Subcutaneous adipose tissue (tissue), 4 donors: ENCODE results near the gene ACOXL. TPM values are rescaled to one million over a fixed set of nuclear protein-coding genes. Genes with fewer than 3 reads are reported as not detected.

Experiments used
- total RNA-seq, 4 donors: library from RNA; depleted of rRNA; stranded (reverse); fragments of >200 nt; gene quantifications; one replicate each; pipeline ENCODE4 v1.1.0, GENCODE V29; 2016
- TF ChIP-seq, protein P1 (sequence below): fragments of 450-650 bp; IDR thresholded peaks from one replicate; pipeline ENCODE4 v1.5.1; 2016; ENCODE audit warnings: low read depth, mild to moderate bottlenecking, control low read depth, antibody characterized with exemption, moderate library complexity

ACOXL gene
- total RNA-seq, 4 donors from 2014 or later = not detected

DNA sequence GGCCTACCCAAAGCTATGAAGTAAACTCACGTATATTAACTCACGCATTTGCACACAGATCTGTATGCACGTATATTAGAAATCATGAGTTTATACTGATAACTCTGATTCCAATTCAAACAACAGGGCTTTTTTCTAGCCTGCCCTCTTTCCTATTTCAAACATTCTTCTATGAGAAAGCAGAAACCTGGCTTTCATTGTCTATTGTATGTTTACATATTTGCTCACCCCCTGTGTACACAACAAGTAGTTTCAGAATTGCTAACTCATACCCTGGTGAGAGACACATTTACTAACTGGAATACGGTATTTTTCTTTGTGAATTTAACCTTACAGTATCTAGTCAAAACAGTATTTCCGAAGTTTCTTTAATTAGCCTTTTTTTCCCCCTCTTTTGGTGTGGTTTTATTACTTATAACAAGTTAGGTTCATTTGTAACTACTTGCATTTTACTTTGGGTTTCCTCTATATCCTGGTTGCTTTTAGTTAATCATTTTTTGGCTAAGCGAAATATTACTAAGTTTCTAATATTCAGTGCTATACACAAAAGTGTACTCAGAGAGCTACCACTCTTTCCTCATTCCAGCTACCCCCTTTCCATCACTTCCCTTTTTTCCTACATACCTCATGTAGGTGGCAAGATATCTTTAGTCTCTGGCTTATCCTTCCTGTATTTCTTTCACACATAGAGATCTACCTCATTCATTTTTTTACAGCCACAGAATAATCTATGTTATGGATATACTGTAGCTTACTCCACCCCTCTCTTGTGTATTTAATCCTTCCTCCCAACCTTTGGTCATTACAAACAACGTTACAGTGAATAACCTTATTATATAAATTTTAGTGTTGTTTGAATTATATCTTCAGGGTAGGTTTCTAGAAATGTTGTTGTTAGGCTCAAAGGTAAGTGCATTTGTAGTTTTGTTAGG, 275.6 kb downstream of the ACOXL start:
- TF ChIP-seq, protein P1, sequence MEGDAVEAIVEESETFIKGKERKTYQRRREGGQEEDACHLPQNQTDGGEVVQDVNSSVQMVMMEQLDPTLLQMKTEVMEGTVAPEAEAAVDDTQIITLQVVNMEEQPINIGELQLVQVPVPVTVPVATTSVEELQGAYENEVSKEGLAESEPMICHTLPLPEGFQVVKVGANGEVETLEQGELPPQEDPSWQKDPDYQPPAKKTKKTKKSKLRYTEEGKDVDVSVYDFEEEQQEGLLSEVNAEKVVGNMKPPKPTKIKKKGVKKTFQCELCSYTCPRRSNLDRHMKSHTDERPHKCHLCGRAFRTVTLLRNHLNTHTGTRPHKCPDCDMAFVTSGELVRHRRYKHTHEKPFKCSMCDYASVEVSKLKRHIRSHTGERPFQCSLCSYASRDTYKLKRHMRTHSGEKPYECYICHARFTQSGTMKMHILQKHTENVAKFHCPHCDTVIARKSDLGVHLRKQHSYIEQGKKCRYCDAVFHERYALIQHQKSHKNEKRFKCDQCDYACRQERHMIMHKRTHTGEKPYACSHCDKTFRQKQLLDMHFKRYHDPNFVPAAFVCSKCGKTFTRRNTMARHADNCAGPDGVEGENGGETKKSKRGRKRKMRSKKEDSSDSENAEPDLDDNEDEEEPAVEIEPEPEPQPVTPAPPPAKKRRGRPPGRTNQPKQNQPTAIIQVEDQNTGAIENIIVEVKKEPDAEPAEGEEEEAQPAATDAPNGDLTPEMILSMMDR = no peak

DNA sequence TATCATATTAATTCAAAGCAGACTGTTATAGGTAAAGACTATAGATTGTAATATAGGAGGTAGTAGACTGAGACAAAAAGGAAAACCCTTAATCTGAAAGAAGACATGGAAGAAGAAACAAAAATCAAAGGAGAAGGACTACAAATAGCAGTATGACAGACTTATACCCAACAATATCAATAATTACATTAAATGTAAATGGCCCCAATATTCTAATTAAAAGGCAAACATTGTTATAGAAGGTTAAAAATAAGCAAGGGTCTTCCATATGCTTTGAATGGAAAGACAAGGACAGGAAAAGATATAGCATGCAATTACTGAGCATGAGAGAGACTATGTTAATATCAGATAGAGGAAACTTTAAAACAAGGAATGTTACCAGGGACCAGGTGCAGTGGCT, 278.8 kb downstream of the ACOXL start:
- TF ChIP-seq, protein P1 = no peak

DNA sequence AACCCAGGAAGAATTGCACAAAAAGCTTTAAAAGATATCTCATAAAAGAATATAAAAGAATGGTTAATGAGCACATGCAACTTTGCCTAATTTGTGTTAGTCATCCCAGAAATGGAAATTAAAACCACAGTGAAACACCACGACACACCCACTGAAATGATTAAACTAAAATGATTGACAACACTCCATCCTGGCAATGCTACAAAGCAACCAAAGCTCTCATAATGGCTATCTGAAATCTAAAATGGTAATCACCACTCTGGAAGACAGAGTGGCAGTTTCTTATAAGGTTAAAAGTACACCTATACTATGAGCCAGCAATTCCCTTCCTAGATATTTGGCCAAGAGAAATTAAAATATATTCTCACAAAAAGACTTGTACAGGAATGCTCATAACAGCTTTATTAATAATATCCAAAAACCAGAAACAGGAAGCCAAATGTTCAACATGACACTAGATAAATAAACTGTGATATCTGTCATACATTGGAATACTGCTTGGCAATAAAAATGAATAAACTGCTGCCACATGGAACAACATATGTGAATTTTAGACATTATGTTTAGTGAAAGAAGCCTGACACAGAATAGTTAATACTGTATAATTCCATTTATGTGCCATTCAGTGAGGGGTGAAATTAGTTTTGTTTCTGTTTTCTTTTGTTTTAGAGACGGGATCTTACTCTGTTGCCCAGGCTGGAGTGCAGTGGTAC, 283.1 kb downstream of the ACOXL start:
- TF ChIP-seq, protein P1 = no peak

DNA sequence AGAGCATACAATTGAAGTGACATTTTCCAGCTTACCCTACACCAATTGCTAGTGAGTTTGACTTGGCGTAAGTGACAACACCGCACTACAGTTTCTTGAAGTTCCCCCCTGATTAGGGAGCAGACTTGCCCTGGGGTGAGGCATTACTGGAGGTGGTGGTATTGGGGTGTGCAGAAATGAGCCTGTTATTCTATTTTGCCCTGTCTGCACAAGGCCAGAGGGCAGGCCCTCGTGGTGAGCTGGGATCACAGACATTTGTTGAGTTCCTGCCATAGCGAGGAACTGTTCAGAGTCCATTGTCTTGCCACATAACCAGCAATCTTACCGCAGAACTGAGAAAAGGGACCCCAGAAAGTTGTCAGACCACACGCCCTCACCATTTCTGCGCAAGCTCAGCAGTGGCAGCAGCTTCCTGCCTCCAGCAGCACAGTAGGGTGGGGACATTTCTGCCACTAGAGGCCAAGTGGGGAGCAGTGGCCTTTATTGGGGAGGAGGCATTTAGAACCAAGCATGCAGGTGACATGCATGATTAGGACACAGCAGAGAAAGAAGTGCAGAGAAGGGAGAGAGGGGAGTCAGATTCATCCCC, 284.8 kb downstream of the ACOXL start:
- TF ChIP-seq, protein P1 = no peak

DNA sequence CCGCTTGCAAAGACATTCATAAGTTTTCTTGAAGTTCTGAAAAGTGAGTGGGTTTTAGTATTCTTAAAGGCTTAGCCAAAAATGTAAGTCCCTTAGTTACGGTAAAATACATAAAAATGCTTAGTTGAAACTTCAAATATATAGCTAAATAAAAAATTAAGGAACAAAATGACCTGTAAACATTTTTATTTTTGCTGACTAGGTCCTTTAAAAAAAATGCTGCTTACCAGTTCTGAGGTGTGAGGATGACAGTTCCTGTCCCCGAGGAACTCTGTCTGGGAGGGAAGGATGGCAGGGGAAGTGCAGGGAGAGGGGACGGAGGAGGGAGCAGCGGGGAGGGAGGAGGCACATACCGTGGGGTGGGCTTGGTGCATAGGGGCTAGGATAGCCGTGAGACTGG, 285.5 kb downstream of the ACOXL start:
- TF ChIP-seq, protein P1 = no peak

DNA sequence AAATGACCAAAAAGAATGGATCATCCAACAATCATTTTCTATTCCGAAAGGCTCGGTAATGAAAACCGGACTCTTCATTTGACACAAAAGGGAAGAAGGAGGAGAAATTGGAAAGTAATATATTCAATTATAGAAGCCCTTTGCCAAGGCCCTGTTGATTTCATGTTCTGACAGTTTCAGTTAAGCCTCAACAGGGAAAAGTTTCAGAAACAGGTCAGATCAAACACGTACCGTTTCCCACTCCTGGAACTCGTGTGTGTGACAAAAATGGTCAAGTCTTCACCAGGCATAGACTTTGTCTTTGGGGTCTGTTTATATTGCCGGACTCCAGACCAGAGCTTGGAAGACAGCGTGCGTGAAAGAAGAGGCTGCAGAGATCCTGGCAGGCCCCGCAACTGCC, 287.0 kb downstream of the ACOXL start:
- TF ChIP-seq, protein P1 = no peak

DNA sequence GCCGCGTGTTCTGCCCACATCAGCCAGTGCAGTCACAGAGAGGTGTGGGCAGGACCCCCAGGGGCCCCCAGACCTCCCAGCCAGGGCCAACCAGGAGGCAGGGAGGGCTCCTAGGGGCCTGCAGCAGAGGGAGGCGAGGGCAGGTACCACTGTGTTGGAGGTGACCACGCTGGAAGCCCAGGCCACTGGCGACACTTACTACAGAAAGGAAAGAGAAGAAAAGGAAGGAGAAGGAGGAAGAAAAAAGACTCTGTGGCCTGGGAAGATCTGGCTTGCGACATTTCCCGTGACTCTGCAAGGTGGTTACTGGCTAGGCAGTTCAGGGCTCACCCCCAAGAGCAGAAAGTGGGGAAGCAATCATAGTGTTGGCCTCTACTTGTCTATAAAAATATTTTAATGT, 290.3 kb downstream of the ACOXL start:
- TF ChIP-seq, protein P1 = no peak
